Activated CD4-positive, alpha-beta T cell treated with anti-CD3 and anti-CD28 coated beads, Interleukin-10, Interleukin-2, amounts not matched to agents 100 ng/mL and 50 ng/mL, durations not matched to agents 16 hours and 8 hours (primary cell): ENCODE measurements around the gene USP44.
"Not testable (repeated sequence)": the region's sequence is repeated elsewhere in the genome, so short reads cannot be mapped to it uniquely, and the experiment has no call there.

Source experiments
- DNase-seq: peaks from one replicate; pipeline ENCODE4 v3.0.0-alpha.2; 2020

The USP44 gene

GRCh38 chr12:95551305-95551704 is at the start of gene USP44:
Gene USP44 (minus strand): TSS chr12:95551476. CDS start chr12:95534256, 17,220 bp downstream.
- no peak for DNase-seq

DNA sequence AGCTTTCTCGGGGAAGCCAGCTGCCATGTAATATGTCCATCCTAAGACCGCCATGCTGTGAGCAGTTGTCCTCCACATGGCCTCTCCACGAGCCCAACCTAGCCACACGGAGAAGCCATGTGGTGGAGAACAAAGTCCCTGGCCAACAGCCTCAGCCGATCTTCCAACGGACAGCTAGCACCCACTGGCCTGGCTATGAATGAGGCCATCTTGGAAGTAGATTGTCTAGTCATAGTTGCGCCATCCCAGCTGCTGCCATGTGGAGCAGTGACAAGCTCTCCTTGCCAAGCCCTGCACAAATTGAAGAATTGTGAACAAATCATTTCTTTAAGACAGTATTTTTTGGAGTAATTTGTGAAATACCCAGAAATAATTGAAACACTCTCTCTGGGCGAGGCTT is 49.3 kb upstream of the USP44 start:
- DNase-seq: no peak

GRCh38 chr12:95599880-95600279 is 48.6 kb upstream of the USP44 start:
- no peak for DNase-seq

DNA sequence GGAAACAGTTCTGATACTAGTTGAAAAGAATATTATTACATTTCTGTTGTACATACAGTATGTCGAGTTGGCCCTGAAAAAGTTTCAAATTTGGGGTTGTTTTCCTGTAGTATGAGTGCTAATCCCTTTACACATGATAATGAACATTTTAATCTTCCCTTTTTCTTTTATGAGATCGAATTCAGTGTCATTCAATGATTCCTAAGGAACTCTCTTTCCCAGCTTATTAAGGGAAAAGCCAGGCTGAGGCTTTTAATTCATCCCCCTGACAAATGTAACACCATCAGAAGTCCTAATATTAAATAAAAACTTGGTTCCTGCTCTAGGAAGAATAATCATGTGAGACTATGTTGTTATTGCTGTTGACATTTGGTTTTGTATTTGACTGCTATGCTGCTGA is 42.9 kb upstream of the USP44 start:
- DNase-seq: no peak

DNA sequence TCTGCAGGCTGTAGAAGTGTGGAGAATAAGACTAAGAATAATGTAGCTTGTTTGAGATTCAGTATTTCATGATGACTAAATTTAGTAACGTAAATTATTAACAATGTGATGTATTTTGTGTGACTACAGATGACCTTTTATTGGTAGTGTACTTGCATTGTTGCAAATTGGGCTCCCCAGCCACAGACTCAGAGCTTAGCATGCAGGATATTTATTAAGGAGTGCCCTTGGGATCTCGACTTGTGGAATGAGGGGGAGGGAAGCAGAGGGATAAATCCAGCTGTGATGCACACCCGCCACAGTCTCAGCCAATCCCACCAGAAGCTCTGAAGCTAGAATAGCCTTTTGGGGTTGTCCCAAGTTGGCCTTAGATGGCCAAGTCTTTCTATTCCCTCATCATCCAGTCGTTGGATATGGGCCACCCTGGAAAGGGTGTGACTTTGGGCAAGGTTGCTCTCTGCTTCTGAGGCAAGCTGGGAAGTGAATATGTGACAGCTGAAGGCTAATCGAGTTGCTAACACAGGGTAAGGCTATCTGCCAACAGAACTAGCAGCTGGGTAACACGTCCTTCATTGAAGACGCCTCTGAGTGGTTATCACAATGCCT is 42.1 kb upstream of the USP44 start:
- no peak for DNase-seq

DNA sequence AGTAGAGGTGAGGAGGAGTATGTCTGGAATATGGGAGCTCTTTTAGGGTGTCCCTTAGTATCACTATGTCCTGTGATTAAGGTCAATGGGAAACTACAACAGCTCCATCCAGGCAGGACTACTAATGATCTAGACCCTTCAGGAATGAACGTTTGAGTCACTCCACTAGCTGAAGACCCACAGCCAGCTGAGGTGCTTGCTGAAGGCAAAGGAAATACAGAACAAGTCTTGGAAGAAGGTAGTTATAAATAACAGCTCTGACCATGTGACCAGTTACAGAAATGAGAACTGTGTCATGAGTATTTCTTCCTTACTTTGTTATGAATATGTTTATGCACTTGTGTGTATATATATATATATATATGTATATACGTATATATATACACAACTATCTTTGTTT is 40.5 kb upstream of the USP44 start:
- no peak for DNase-seq

GRCh38 chr12:95590775-95591174 is 39.5 kb upstream of the USP44 start:
- no peak for DNase-seq

DNA sequence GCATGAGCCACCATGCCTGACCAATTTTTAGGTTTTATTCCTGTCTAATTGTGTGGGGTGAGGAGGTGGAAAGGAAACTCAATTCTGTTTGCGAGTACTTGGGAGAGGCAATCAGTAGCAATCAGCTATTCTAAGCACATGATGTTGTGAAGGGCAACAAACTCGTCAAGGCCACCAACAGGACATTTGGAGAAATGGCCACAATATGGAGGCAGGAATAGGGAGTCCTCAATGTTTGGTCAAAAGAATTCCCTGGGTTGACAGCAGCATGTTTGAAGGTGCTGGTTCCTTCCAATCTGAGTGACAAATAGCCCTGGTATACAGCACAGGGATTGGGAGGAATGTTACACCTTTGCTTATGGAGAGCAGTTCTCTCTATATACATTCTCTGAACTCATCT is 32.7 kb upstream of the USP44 start:
- no peak for DNase-seq

DNA sequence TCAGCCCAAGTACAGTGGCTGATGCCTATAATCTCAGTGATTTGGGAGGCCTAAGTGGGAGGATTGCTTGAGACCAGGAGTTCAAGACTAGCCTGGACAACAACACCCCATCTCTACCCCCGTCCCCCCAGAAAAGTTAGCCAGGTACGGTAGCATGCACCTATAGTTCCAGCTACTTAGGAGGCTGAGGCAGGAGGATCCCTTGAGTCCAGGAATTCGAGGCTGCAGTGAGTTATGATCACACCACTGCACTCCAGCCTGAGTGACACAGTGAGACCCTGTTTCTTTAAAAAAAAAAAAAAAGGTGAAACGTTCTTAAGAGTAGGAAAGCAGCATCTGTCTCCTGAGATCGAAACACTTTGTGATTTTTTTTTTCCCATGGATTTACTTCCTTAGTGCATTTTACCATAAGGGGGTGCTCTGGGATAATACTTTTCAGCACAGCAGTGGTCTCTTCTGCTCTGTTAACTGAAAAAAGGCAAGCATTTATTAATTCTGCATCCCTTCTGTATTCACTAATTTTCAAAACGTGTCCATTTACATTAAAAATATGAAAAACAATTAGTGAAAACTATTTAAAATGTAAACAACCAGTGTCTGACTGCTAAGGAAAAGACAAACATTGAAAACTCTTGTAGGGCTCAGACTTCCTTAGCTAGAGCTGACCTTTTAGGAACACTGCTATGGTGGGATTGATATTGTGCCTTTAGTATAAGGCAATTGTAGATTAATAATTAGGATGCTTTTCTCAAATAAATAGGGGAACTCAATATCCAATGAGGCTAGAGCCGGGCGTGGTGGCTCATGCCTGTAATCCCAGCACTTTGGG is 31.2 kb upstream of the USP44 start:
- DNase-seq: no peak

- DNase-seq: no peak
These were observed 26.5 kb upstream of the USP44 start for GRCh38 chr12:95577820-95578219.

DNA sequence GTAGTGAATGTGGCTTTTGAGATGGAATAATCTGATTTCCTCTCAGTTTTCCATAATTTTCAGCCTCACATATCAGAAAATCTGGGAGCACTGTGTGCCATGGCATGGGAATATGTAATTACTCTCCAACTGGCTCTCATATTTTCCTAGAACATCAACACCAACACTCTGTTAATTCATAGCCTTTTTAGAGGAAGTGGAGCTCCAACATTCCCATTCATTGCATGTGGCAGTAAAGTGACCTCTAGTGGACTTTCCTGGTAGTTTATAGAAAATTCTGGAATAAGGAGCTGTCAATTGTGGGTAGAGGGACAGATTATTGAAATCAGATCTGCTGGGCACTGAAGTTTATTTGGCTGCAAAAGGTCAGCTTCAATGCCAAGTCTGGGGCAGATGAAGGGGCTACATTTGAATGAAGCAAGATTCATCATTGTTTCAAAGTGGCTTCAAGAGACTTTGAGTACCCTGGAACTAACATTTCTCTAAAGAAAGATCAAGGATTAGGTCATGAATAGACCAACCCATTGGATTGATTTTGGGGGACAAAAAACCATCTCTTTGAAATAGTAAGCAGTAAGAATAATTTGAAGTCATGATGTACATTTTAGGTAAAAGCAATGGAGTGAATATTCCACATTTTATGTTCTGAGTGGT is 23.6 kb upstream of the USP44 start:
- DNase-seq: no peak

DNA sequence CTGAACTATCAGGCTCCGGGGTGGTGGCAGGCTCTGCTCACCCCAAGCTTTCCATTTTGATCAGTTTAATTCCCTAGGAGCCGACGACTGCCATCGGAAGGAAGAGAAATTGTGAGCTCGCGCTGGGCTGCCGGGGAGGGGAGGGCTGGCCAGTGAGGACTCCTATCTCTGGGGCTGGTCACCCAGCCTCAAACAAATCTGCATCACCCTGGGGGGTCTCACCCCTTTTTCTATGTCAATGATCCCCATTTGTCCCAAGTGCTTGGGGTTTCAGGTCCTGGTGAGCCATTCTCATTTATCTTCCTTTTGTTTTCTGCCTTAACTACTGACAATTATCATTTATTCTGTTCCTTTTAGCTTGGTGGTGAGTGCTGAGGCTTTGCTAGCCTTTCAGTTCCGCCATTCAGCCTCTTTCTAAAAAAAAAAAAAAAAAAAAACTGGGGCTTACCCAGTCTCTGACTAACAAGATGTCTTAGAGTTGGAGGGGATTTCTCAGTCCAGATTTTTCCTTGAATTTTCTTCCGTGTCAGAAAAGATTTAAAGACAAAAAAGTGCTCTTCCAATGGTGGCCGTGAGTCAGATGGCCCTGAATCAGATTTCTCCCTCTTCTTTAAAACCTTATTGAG is 22.8 kb upstream of the USP44 start:
- no peak for DNase-seq

- DNase-seq: no peak
These were observed 20.1 kb upstream of the USP44 start for GRCh38 chr12:95571369-95571768.

DNA sequence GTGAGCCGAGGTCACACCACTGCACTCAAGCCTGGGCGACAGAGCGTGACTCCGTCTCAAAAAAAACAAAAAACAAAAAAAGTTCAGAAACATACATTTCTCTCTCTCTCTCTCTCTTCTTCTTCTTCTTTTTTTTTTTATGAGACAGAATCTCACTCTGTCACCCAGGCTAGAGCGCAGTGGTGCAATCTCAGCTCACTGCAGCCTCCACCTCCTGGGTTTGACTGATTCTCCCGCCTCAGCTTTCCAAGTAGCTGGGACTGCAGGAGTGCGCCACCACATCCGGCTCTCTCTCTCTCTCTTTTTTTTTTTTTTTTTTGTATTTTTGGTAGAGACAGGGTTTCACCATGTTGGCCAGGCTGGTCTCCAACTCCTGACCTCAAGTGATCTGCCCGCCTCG is 16.8 kb upstream of the USP44 start:
- not testable (repeated sequence) for DNase-seq

DNA sequence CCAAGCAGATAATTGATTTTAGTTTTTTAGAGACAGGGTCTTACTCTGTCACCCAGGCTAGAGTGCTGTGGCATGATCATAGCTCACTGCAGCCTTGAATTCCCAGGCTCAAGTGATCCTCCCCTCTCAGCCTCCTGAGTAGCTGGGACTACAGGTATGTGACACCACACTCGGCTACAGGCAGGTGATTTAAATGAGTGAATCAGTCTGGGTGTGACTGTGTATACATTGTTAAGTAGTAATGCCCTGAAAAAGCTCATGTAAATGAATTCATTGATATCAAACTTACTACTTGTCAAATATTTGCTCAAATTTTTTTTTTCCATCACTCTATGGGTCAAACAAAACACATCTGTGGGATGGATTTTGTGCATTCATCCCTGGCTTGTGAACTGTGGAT is 6.3 kb upstream of the USP44 start:
- no peak for DNase-seq

GRCh38 chr12:95554532-95555071 is 3.3 kb upstream of the USP44 start:
- no peak for DNase-seq

DNA sequence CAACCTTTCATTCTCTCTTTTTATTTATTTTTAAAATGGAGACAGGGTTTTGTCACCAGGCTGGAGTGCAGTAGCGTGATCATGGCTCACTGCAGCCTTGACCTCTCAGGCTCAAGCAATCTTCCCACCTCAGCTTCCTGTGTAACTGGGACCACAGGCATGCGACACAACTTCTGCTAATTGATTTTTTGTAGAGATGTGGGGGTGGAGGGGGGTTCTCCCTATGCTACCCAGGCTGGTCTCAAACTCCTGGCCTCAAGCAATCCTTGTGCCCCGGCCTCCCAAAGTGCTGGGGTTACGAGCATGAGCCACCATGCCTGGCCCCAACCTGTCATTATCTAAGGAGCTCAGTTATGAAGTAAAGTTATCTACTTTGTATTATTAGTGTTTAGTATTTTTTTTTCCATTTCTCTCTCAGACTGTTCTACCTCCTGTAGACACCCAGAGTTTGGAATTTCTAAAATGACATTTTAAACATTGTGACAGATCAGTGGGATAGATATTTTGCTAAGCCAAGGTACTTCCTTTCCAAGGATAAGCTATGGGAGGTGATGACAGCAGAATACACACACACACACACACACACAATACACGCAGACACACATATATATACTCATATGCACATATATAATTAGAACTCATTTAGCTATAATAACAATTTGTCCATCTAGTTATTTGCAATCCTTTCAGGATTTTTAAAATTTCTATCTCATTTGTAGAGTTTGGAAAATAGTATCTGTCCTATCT is 2.1 kb upstream of the USP44 start:
- no peak for DNase-seq

GRCh38 chr12:95551913-95552516 is 739 bp upstream of the USP44 start:
- DNase-seq: peak; percentile 17

DNA sequence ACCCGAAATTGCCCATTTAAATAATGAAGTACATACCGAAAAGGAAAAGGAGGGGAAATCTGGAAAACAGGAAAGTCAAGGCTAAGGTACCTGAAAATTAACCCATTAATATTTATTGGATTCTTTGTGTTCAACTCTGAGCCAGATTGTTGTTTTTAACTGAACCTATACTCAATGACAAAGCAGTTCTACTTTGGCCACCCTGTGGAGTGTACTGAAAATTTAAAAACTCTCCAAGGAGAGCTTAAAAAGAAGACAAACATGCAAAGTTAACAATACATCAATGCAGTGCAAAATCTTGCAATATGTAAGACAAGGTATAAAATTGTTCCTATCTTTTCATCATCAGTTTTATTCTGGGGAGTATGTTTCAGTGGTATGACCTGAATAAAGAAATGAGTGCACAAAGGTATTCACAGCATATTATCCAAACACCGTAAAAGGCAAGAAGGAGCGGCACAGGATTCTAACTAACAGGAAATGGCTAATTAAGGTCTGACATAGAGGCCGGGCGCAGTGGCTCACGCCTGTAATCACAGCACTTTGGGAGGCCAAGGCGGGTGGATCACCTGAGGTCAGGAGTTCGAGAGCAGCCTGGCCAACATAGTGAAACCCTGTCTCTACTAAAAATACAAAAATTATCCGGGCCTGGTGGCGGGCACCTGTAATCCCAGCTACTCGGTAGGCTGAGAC is 1.7 kb downstream of the USP44 start:
- DNase-seq: no peak

GRCh38 chr12:95548539-95549391 is 2.5 kb downstream of the USP44 start:
- peak; percentile 50 for DNase-seq
